ENCODE results near the gene SPRY4.

Gene SPRY4

GRCh38 chr5:142281966-142282365 is 42.9 kb downstream of the SPRY4 start:
- no peak overlapping the region for H3K4me2 ChIP-seq (ENCODE audit: low read length, poor library complexity, severe bottlenecking)
- no peak overlapping the region for H2BK120ac ChIP-seq (ENCODE audit: low read depth, low read length)
- H2AFZ ChIP-seq (ENCODE audit: low read depth, low read length), result no peak overlapping the region
- H3K4me1 ChIP-seq (ENCODE audit: control insufficient read depth, insufficient read depth, low read depth, low read length), result peaks cover 35% of the 10 kb centered on the region
- H3K27me3 ChIP-seq (ENCODE audit: control insufficient read depth in 1 of 2, insufficient read depth in 1 of 2, low read length in 2 of 2), result no peaks in the 10 kb centered on the region
- peak overlapping the region; percentile 7 for H4K8ac ChIP-seq (ENCODE audit: low read length)
- H3K9me3 ChIP-seq (ENCODE audit: control insufficient read depth, low read length), result no peaks in the 10 kb centered on the region
- no peak overlapping the region for H4K91ac ChIP-seq (ENCODE audit: low read length)
- H3K4me3 ChIP-seq (ENCODE audit: insufficient read depth in 1 of 2, low read depth in 1 of 2, low read length in 2 of 2), result no peak overlapping the region
- no peak overlapping the region for H2BK12ac ChIP-seq (ENCODE audit: low read length in 2 of 2)
- no peak overlapping the region for H3K18ac ChIP-seq (ENCODE audit: low read depth in 1 of 2, low read length in 2 of 2)
- H3K36me3 ChIP-seq (ENCODE audit: control insufficient read depth in 1 of 2, insufficient read depth in 2 of 2, low read depth in 1 of 2, low read length in 2 of 2), result peaks cover 0 to 6% of the 10 kb centered on the region in 2 experiments
- peaks cover 15% of the 10 kb centered on the region for H3K79me1 ChIP-seq (replicated peaks; ENCODE audit: low read length, poor library complexity, severe bottlenecking)
- no peak overlapping the region for H2BK15ac ChIP-seq (ENCODE audit: low read depth, poor library complexity, severe bottlenecking)
- H3K4ac ChIP-seq (ENCODE audit: low read depth in 1 of 2, low read length in 2 of 2), result no peak overlapping the region
- H3K14ac ChIP-seq (ENCODE audit: low read length in 2 of 2), result no peak overlapping the region
- H3K9ac ChIP-seq (ENCODE audit: low read length), result no peak overlapping the region
- WGBS, result 89% methylated on average over 6 of the region's 6 CpGs
- H2AK5ac ChIP-seq (ENCODE audit: low read length, severe bottlenecking), result no peak overlapping the region
- no peak for DNase-seq
- no peak overlapping the region for H3K23ac ChIP-seq (ENCODE audit: low read length in 2 of 2)
- no peak overlapping the region for H3K27ac ChIP-seq (ENCODE audit: low read length, poor library complexity, severe bottlenecking)
- H2BK5ac ChIP-seq (ENCODE audit: low read depth, low read length, poor library complexity, severe bottlenecking), result no peak overlapping the region

- Histone ChIP-seq H3K36me3 (ENCODE audit: control insufficient read depth in 1 of 2, insufficient read depth in 2 of 2, low read depth in 1 of 2, low read length in 2 of 2) (peaks cover 0 to 6% of the 10 kb centered on the region in 2 experiments), H3K9ac (ENCODE audit: low read length) (no peak overlapping the region), H2AFZ (ENCODE audit: low read depth, low read length) (no peak overlapping the region), H2BK12ac (ENCODE audit: low read length in 2 of 2) (peak overlapping the region in 1 of 2 experiments; percentile 59), H3K4me1 (ENCODE audit: control insufficient read depth, insufficient read depth, low read depth, low read length) (peaks cover 35% of the 10 kb centered on the region), H3K27me3 (ENCODE audit: control insufficient read depth in 1 of 2, insufficient read depth in 1 of 2, low read length in 2 of 2) (no peaks in the 10 kb centered on the region), H3K9me3 (ENCODE audit: control insufficient read depth, low read length) (no peaks in the 10 kb centered on the region), H3K14ac (ENCODE audit: low read length in 2 of 2) (peak overlapping the region in 1 of 2 experiments; percentile 79), H2AK5ac (ENCODE audit: low read length, severe bottlenecking) (peak overlapping the region; percentile 92), H3K18ac (ENCODE audit: low read depth in 1 of 2, low read length in 2 of 2) (peak overlapping the region in 1 of 2 experiments; percentile 76), H3K27ac (ENCODE audit: low read length, poor library complexity, severe bottlenecking) (no peak overlapping the region), H2BK5ac (ENCODE audit: low read depth, low read length, poor library complexity, severe bottlenecking) (no peak overlapping the region), H3K23ac (ENCODE audit: low read length in 2 of 2) (no peak overlapping the region), H4K91ac (ENCODE audit: low read length) (peak overlapping the region; percentile 4), H3K79me1 (replicated peaks; ENCODE audit: low read length, poor library complexity, severe bottlenecking) (peaks cover 15% of the 10 kb centered on the region), H2BK15ac (ENCODE audit: low read depth, poor library complexity, severe bottlenecking) (peak overlapping the region; percentile 4), H4K8ac (ENCODE audit: low read length) (peak overlapping the region; percentile 10), H3K4ac (ENCODE audit: low read depth in 1 of 2, low read length in 2 of 2) (peak overlapping the region in 1 of 2 experiments; percentile 40), H3K4me3 (ENCODE audit: insufficient read depth in 1 of 2, low read depth in 1 of 2, low read length in 2 of 2) (no peak overlapping the region), H2BK120ac (ENCODE audit: low read depth, low read length) (no peak overlapping the region), H3K4me2 (ENCODE audit: low read length, poor library complexity, severe bottlenecking) (no peak overlapping the region)
- DNase-seq, result peak; percentile 44
- 51% methylated on average over 6 of the region's 6 CpGs for WGBS
Observed at GRCh38 chr5:142281008-142281367, 43.8 kb downstream of the SPRY4 start.

- peak overlapping the region; percentile 92 for H4K8ac ChIP-seq (ENCODE audit: low read length)
- 21% methylated on average over 14 of the region's 17 CpGs for whole genome bisulfite sequencing
- H2BK12ac ChIP-seq (ENCODE audit: low read length in 2 of 2), result peak overlapping the region in 1 of 2 experiments; percentile 60
- H2BK5ac ChIP-seq (ENCODE audit: low read depth, low read length, poor library complexity, severe bottlenecking), result no peak overlapping the region
- peak overlapping the region; percentile 73 for H3K27ac ChIP-seq (ENCODE audit: low read length, poor library complexity, severe bottlenecking)
- H2AFZ ChIP-seq (ENCODE audit: low read depth, low read length), result no peak overlapping the region
- no peaks in the 10 kb centered on the region for H3K9me3 ChIP-seq (ENCODE audit: control insufficient read depth, low read length)
- no peak overlapping the region for H2BK15ac ChIP-seq (ENCODE audit: low read depth, poor library complexity, severe bottlenecking)
- H3K4ac ChIP-seq (ENCODE audit: low read depth in 1 of 2, low read length in 2 of 2), result peak overlapping the region; percentile 54 to 74
- no peak overlapping the region for H4K91ac ChIP-seq (ENCODE audit: low read length)
- H3K79me1 ChIP-seq (replicated peaks; ENCODE audit: low read length, poor library complexity, severe bottlenecking), result peaks cover 15% of the 10 kb centered on the region
- H3K23ac ChIP-seq (ENCODE audit: low read length in 2 of 2), result no peak overlapping the region
- peak overlapping the region; percentile 69 to 71 for H3K18ac ChIP-seq (ENCODE audit: low read depth in 1 of 2, low read length in 2 of 2)
- DNase-seq, result peak; percentile 98
- peaks cover 37% of the 10 kb centered on the region for H3K4me1 ChIP-seq (ENCODE audit: control insufficient read depth, insufficient read depth, low read depth, low read length)
- H2AK5ac ChIP-seq (ENCODE audit: low read length, severe bottlenecking), result peak overlapping the region; percentile 99
- peaks cover 0 to 6% of the 10 kb centered on the region in 2 experiments for H3K36me3 ChIP-seq (ENCODE audit: control insufficient read depth in 1 of 2, insufficient read depth in 2 of 2, low read depth in 1 of 2, low read length in 2 of 2)
- H3K4me2 ChIP-seq (ENCODE audit: low read length, poor library complexity, severe bottlenecking), result no peak overlapping the region
- H3K9ac ChIP-seq (ENCODE audit: low read length), result no peak overlapping the region
- H2BK120ac ChIP-seq (ENCODE audit: low read depth, low read length), result no peak overlapping the region
- H3K14ac ChIP-seq (ENCODE audit: low read length in 2 of 2), result no peak overlapping the region
- H3K27me3 ChIP-seq (ENCODE audit: control insufficient read depth in 1 of 2, insufficient read depth in 1 of 2, low read length in 2 of 2), result no peaks in the 10 kb centered on the region
- no peak overlapping the region for H3K4me3 ChIP-seq (ENCODE audit: insufficient read depth in 1 of 2, low read depth in 1 of 2, low read length in 2 of 2)
Observed at GRCh38 chr5:142280066-142281007, 44.5 kb downstream of the SPRY4 start.

GRCh38 chr5:142278627-142279026 is 46.2 kb downstream of the SPRY4 start:
- H3K4me2 ChIP-seq (ENCODE audit: low read length, poor library complexity, severe bottlenecking), result no peak overlapping the region
- no peak overlapping the region for H3K14ac ChIP-seq (ENCODE audit: low read length in 2 of 2)
- H3K27ac ChIP-seq (ENCODE audit: low read length, poor library complexity, severe bottlenecking), result peak overlapping the region; percentile 86
- H3K4ac ChIP-seq (ENCODE audit: low read depth in 1 of 2, low read length in 2 of 2), result no peak overlapping the region
- H4K8ac ChIP-seq (ENCODE audit: low read length), result no peak overlapping the region
- H3K4me1 ChIP-seq (ENCODE audit: control insufficient read depth, insufficient read depth, low read depth, low read length), result peaks cover 36% of the 10 kb centered on the region
- H3K18ac ChIP-seq (ENCODE audit: low read depth in 1 of 2, low read length in 2 of 2), result no peak overlapping the region
- no peak overlapping the region for H2AFZ ChIP-seq (ENCODE audit: low read depth, low read length)
- H2AK5ac ChIP-seq (ENCODE audit: low read length, severe bottlenecking), result peak overlapping the region; percentile 40
- peaks cover 9% of the 10 kb centered on the region for H3K79me1 ChIP-seq (replicated peaks; ENCODE audit: low read length, poor library complexity, severe bottlenecking)
- no peak overlapping the region for H3K9ac ChIP-seq (ENCODE audit: low read length)
- H3K23ac ChIP-seq (ENCODE audit: low read length in 2 of 2), result no peak overlapping the region
- H2BK15ac ChIP-seq (ENCODE audit: low read depth, poor library complexity, severe bottlenecking), result no peak overlapping the region
- H3K4me3 ChIP-seq (ENCODE audit: insufficient read depth in 1 of 2, low read depth in 1 of 2, low read length in 2 of 2), result no peak overlapping the region
- no peak overlapping the region for H2BK12ac ChIP-seq (ENCODE audit: low read length in 2 of 2)
- H3K27me3 ChIP-seq (ENCODE audit: control insufficient read depth in 1 of 2, insufficient read depth in 1 of 2, low read length in 2 of 2), result no peaks in the 10 kb centered on the region
- H2BK120ac ChIP-seq (ENCODE audit: low read depth, low read length), result no peak overlapping the region
- WGBS, result 100% methylated on average over 1 of the region's 1 CpG
- H3K36me3 ChIP-seq (ENCODE audit: control insufficient read depth in 1 of 2, insufficient read depth in 2 of 2, low read depth in 1 of 2, low read length in 2 of 2), result peaks cover 0 to 3% of the 10 kb centered on the region in 2 experiments
- H2BK5ac ChIP-seq (ENCODE audit: low read depth, low read length, poor library complexity, severe bottlenecking), result no peak overlapping the region
- no peaks in the 10 kb centered on the region for H3K9me3 ChIP-seq (ENCODE audit: control insufficient read depth, low read length)
- DNase-seq, result no peak
- no peak overlapping the region for H4K91ac ChIP-seq (ENCODE audit: low read length)
